Hematopoietic multipotent progenitor cell treated with erythropoietin and hydrocortisone succinate and interleukin-3 and kit ligand, for 17 days (in vitro differentiated cells): ENCODE measurements around the gene MAB21L4.

Source experiments
- DNase-seq: peaks from one replicate; pipeline ENCODE4 v3.0.0-alpha.2; 2015; ENCODE audit warnings: low spot score

Gene MAB21L4

GRCh38 chr2:240876475-240877251 lies 19.3 kb downstream of the MAB21L4 start:
- no peak for DNase-seq

- DNase-seq: no peak
Measured at GRCh38 chr2:240876035-240876474, 19.9 kb downstream of the MAB21L4 start.

GRCh38 chr2:240875228-240876034 lies 20.5 kb downstream of the MAB21L4 start:
- no peak for DNase-seq

- DNase-seq: no peak
Measured at GRCh38 chr2:240874715-240875227, 21.2 kb downstream of the MAB21L4 start.

GRCh38 chr2:240873805-240874714 lies 21.9 kb downstream of the MAB21L4 start:
- DNase-seq: no peak

GRCh38 chr2:240873098-240873788 lies 22.7 kb downstream of the MAB21L4 start:
- no peak for DNase-seq

- no peak for DNase-seq
Measured at GRCh38 chr2:240872317-240873097, 23.4 kb downstream of the MAB21L4 start.

GRCh38 chr2:240871071-240871958 lies 24.6 kb downstream of the MAB21L4 start:
- DNase-seq: no peak

GRCh38 chr2:240869956-240870875 lies 25.7 kb downstream of the MAB21L4 start:
- DNase-seq: no peak

GRCh38 chr2:240869109-240869955 lies 26.6 kb downstream of the MAB21L4 start:
- no peak for DNase-seq

GRCh38 chr2:240868286-240869108 lies 27.5 kb downstream of the MAB21L4 start, which contains the start of gene AGXT:
AGXT (plus strand) TSS chr2:240868824; CDS start chr2:240868866, 42 bp downstream.
- DNase-seq: no peak

- DNase-seq: no peak
Measured at GRCh38 chr2:240865391-240865790, 30.6 kb downstream of the MAB21L4 start.

- no peak for DNase-seq
Measured at GRCh38 chr2:240864475-240864874, 31.5 kb downstream of the MAB21L4 start.

- no peak for DNase-seq
Measured at GRCh38 chr2:240861547-240861946, 34.4 kb downstream of the MAB21L4 start.

GRCh38 chr2:240858871-240859270 lies 37.1 kb downstream of the MAB21L4 start:
- DNase-seq: no peak

- no peak for DNase-seq
Measured at GRCh38 chr2:240858321-240858720, 37.6 kb downstream of the MAB21L4 start.
